Endodermal cell (in vitro differentiated cells): Measurements from ENCODE around the gene HMOX2. TPM values are rescaled to one million over a fixed set of nuclear protein-coding genes. Genes with fewer than 3 reads are reported as not detected.

ENCODE experiments used
- DNase-seq: peaks from one replicate; pipeline ENCODE4 v3.0.0-alpha.2; 2017
- H3K27ac ChIP-seq: 2 replicates; pipeline ENCODE4 v1.5.1; 2013; ENCODE audit warnings: mild to moderate bottlenecking, low read depth, low read length, moderate library complexity
- H3K27me3 ChIP-seq: 2 replicates; pipeline ENCODE4 v1.6.1; 2013; ENCODE audit warnings: mild to moderate bottlenecking, low read length, moderate library complexity; ENCODE audit not compliant: insufficient read depth, control insufficient read depth, poor library complexity, severe bottlenecking
- H3K36me3 ChIP-seq: 2 replicates; pipeline ENCODE4 v1.7.0; 2013; ENCODE audit warnings: mild to moderate bottlenecking, low read length, moderate library complexity; ENCODE audit not compliant: control insufficient read depth, insufficient read depth
- H3K4me1 ChIP-seq: one replicate; pipeline ENCODE4 v1.7.0; 2013; ENCODE audit warnings: low read length; ENCODE audit not compliant: control insufficient read depth, insufficient read depth
- H3K4me3 ChIP-seq: 2 replicates; pipeline ENCODE4 v1.5.1; 2013; ENCODE audit warnings: mild to moderate bottlenecking, low read length, moderate library complexity
- H3K9ac ChIP-seq: 2 replicates; pipeline ENCODE4 v1.6.1; 2013; ENCODE audit warnings: mild to moderate bottlenecking, low read length, moderate library complexity; ENCODE audit not compliant: poor library complexity, severe bottlenecking; ENCODE audit errors: extremely low read depth
- H3K9me3 ChIP-seq: 2 replicates; pipeline ENCODE4 v1.6.1; 2013; ENCODE audit warnings: mild to moderate bottlenecking, low read length, moderate library complexity; ENCODE audit not compliant: control insufficient read depth
- H3K27ac Mint-ChIP-seq: 2 replicates; pipeline ENCODE4 v1.8.0; 2020; ENCODE audit warnings: mixed read lengths
- H3K27me3 Mint-ChIP-seq: 2 replicates; pipeline ENCODE4 v1.8.0; 2021; ENCODE audit warnings: mild to moderate bottlenecking, mixed read lengths; ENCODE audit not compliant: insufficient read depth
- H3K36me3 Mint-ChIP-seq: 2 replicates; pipeline ENCODE4 v1.8.0; 2020; ENCODE audit warnings: low read depth, mixed read lengths
- H3K4me1 Mint-ChIP-seq: 2 replicates; pipeline ENCODE4 v1.8.0; 2020; ENCODE audit warnings: mixed read lengths
- H3K4me3 Mint-ChIP-seq: 2 replicates; pipeline ENCODE4 v1.8.0; 2020; ENCODE audit warnings: mild to moderate bottlenecking, moderate library complexity, mixed read lengths
- H3K9me3 Mint-ChIP-seq: 2 replicates; pipeline ENCODE4 v1.8.0; 2020; ENCODE audit warnings: mild to moderate bottlenecking, mixed read lengths
- CTCF ChIP-seq: fragments of 200-600 bp; sonication (generic); conservative IDR thresholded peaks from 2 replicates; pipeline ENCODE4 v1.5.0; 2021; ENCODE audit warnings: antibody characterized with exemption, mild to moderate bottlenecking
- WGBS, 2 experiments: methylation state at CpG; one replicate each; pipeline versions ENCODE4 v1.1.5 to v1.1.7; 2013; ENCODE audit warnings: missing lambda C conversion rate in 2 of 2, mixed read lengths in 1 of 2; ENCODE audit not compliant: insufficient coverage in 1 of 2, insufficient read length in 1 of 2; 5-methylcytosine and 5-hydroxymethylcytosine counted together
- total RNA-seq, 2 donors: library from RNA; stranded (reverse); fragmentation: NEBNext Ultra II Directional in 1 of 2; extraction: Animal tissue kit (Norgen Biotek cat#: 25700) in 1 of 2; gene quantifications; 2 replicates in 1 of 2; 3 replicates in 1 of 2; pipeline ENCODE4 v1.2.1, GENCODE V29; 2021

HMOX2 gene
- total RNA-seq, 2 donors from 2014 or later, result 26.3 to 27.7 TPM

DNA sequence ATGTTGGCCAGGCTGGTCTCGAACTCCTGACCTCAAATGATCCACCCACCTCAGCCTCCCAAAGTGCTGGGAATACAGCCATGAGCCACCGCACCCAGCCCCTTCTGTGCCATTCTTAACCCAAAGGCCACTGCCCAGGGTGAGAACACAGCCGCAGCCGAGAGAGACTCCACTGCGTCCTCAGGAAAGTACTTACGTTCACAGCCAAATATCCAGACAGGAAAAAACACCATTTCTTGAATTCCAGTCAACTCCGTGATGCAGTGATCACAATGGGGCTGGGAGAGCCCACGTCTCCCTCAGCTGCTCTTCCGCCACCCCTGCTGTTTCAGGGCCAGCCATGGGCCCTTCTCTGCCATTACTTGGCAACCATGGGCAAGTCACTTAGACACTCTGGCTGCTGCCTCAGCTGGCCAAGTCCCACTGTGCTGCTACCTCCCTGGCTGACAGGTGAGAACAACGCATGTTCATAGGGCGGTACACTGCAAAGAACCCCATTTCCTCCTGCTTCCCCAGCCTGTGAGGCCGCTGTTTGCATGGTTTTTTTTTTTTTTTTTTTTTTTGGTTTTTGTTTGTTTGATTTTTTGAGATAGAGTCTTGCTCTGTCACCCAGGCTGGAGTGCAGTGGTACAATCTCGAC is 58.1 kb downstream of the HMOX2 start:
- peaks cover 22% of the 10 kb centered on the region for H3K36me3 Mint-ChIP-seq
- no peaks in the 10 kb centered on the region for H3K4me1 ChIP-seq
- DNase-seq, result no peak
- H3K4me1 Mint-ChIP-seq, result peaks cover 15% of the 10 kb centered on the region
- peaks cover 28% of the 10 kb centered on the region for H3K36me3 ChIP-seq
- no peaks in the 10 kb centered on the region for H3K27me3 ChIP-seq
- H3K27ac ChIP-seq, result no peak overlapping the region
- no peak overlapping the region for H3K27ac Mint-ChIP-seq
- H3K9me3 Mint-ChIP-seq, result peaks cover 7% of the 10 kb centered on the region
- H3K9me3 ChIP-seq, result peaks cover 5% of the 10 kb centered on the region
- no peak overlapping the region for H3K4me3 Mint-ChIP-seq
- no peak for TF ChIP-seq CTCF
- H3K27me3 Mint-ChIP-seq, result peaks cover 6% of the 10 kb centered on the region
- no peak overlapping the region for H3K4me3 ChIP-seq
- H3K9ac ChIP-seq, result no peak overlapping the region
- WGBS, 2 experiments, result 86 to 88% methylated on average over 11 to 13 of the region's 13 CpGs

- Histone ChIP-seq H3K9me3 (peaks cover 15% of the 10 kb centered on the region), H3K4me1 (no peaks in the 10 kb centered on the region), H3K36me3 (peaks cover 28% of the 10 kb centered on the region), H3K9ac (no peak overlapping the region), H3K4me3 (no peak overlapping the region), H3K27me3 (no peaks in the 10 kb centered on the region), H3K27ac (no peak overlapping the region)
- no peak for DNase-seq
- Mint-ChIP-seq H3K27me3 (peaks cover 19% of the 10 kb centered on the region), H3K36me3 (peaks cover 30% of the 10 kb centered on the region), H3K9me3 (peaks cover 21% of the 10 kb centered on the region), H3K4me3 (no peak overlapping the region), H3K4me1 (peaks cover 8% of the 10 kb centered on the region), H3K27ac (no peak overlapping the region)
- 90 to 100% methylated on average over 4 to 7 of the region's 7 CpGs for WGBS, 2 experiments
- TF ChIP-seq CTCF, result no peak
Observed at GRCh38 chr16:4535627-4536108, 59.5 kb downstream of the HMOX2 start.

- DNase-seq, result no peak
- Histone ChIP-seq H3K9ac (no peak overlapping the region), H3K27me3 (no peaks in the 10 kb centered on the region), H3K9me3 (peaks cover 15% of the 10 kb centered on the region), H3K36me3 (peaks cover 28% of the 10 kb centered on the region), H3K4me3 (peak overlapping the region; percentile 84), H3K27ac (no peak overlapping the region), H3K4me1 (no peaks in the 10 kb centered on the region)
- Mint-ChIP-seq H3K9me3 (peaks cover 22% of the 10 kb centered on the region), H3K4me1 (peaks cover 8% of the 10 kb centered on the region), H3K27me3 (peaks cover 21% of the 10 kb centered on the region), H3K27ac (no peak overlapping the region), H3K4me3 (peak overlapping the region; percentile 73), H3K36me3 (peaks cover 34% of the 10 kb centered on the region)
- no peak for TF ChIP-seq CTCF
- 94 to 98% methylated on average over 10 to 15 of the region's 15 CpGs for WGBS, 2 experiments
Observed at GRCh38 chr16:4536391-4537106, 60.4 kb downstream of the HMOX2 start.
